DOHH2 (cell line): ENCODE results near the gene PDE9A.

ENCODE experiments used
- EZH2phosphoT487 ChIP-seq: fragments of 200-600 bp; sonication (generic); IDR thresholded peaks from 2 replicates; pipeline ENCODE4 v1.6.1; 2017; ENCODE audit warnings: borderline replicate concordance, mild to moderate bottlenecking, antibody characterized with exemption, low read length, moderate library complexity, mixed read lengths
- TF ChIP-seq, protein P1 (sequence below): fragments of 200-600 bp; sonication (generic); IDR thresholded peaks from one replicate; pipeline ENCODE4 v1.5.1; 2014; ENCODE audit warnings: antibody characterized with exemption, mild to moderate bottlenecking, low read depth, low read length; ENCODE audit not compliant: poor library complexity, severe bottlenecking

GRCh38 chr21:42607102-42607501 is 46.3 kb upstream of the PDE9A start:
- no peak for TF ChIP-seq EZH2phosphoT487
- TF ChIP-seq, protein P1, sequence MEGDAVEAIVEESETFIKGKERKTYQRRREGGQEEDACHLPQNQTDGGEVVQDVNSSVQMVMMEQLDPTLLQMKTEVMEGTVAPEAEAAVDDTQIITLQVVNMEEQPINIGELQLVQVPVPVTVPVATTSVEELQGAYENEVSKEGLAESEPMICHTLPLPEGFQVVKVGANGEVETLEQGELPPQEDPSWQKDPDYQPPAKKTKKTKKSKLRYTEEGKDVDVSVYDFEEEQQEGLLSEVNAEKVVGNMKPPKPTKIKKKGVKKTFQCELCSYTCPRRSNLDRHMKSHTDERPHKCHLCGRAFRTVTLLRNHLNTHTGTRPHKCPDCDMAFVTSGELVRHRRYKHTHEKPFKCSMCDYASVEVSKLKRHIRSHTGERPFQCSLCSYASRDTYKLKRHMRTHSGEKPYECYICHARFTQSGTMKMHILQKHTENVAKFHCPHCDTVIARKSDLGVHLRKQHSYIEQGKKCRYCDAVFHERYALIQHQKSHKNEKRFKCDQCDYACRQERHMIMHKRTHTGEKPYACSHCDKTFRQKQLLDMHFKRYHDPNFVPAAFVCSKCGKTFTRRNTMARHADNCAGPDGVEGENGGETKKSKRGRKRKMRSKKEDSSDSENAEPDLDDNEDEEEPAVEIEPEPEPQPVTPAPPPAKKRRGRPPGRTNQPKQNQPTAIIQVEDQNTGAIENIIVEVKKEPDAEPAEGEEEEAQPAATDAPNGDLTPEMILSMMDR: no peak
